SK-N-SH treated with all-trans-retinoic acid at 6 μM for 48 hours (cell line): ENCODE data around the gene VOPP1.

ENCODE experiments used
- ATAC-seq: fragments of 200-7000 bp; cut with Tn5 transposase; 3 replicates; pipeline ENCODE4 v1.9.1; 2020; ENCODE audit warnings: mild to moderate bottlenecking, moderate library complexity
- ARNTL ChIP-seq: fragments of 450-650 bp; formaldehyde crosslinking; IDR thresholded peaks from 2 replicates; pipeline ENCODE4 v1.5.0; 2020; ENCODE audit warnings: low read depth, mild to moderate bottlenecking, moderate library complexity, borderline replicate concordance
- BACH2 ChIP-seq: fragments of 250-450 bp; sonication (Bioruptor Pico); IDR thresholded peaks from 2 replicates; pipeline ENCODE4 v1.9.0; 2021; ENCODE audit warnings: mild to moderate bottlenecking, borderline replicate concordance
- CREB5 ChIP-seq: fragments of 250-450 bp; sonication (Bioruptor Pico); IDR thresholded peaks from 2 replicates; pipeline ENCODE4 v1.5.1; 2020; ENCODE audit warnings: low read depth, mild to moderate bottlenecking, moderate library complexity
- CSDC2 ChIP-seq: fragments of 250-450 bp; sonication (Bioruptor Pico); IDR thresholded peaks from 2 replicates; pipeline ENCODE4 v1.5.0; 2020; ENCODE audit warnings: mild to moderate bottlenecking, moderate library complexity
- CSRNP3 ChIP-seq: fragments of 250-450 bp; sonication (Bioruptor Pico); IDR thresholded peaks from 2 replicates; pipeline ENCODE4 v1.5.1; 2021; ENCODE audit warnings: mild to moderate bottlenecking, moderate library complexity
- ESRRG ChIP-seq: fragments of 250-450 bp; sonication (Bioruptor Pico); IDR thresholded peaks from 2 replicates; pipeline ENCODE4 v1.6.1; 2021; ENCODE audit warnings: mild to moderate bottlenecking
- GLIS3 ChIP-seq: fragments of 250-450 bp; sonication (Bioruptor Pico); IDR thresholded peaks from 2 replicates; pipeline ENCODE4 v1.5.0; 2020; ENCODE audit warnings: mild to moderate bottlenecking, moderate library complexity
- ISL1 ChIP-seq: fragments of 250-450 bp; sonication (Bioruptor Pico); IDR thresholded peaks from 2 replicates; pipeline ENCODE4 v2.1.2; 2022; ENCODE audit warnings: mild to moderate bottlenecking, moderate library complexity
- OSR1 ChIP-seq: fragments of 250-450 bp; sonication (Bioruptor Pico); IDR thresholded peaks from 2 replicates; pipeline ENCODE4 v1.8.0; 2022; ENCODE audit warnings: moderate library complexity, mild to moderate bottlenecking, inconsistent platforms
- PATZ1 ChIP-seq: fragments of 250-450 bp; sonication (Bioruptor Pico); IDR thresholded peaks from 2 replicates; pipeline ENCODE4 v1.8.0; 2020; ENCODE audit warnings: mild to moderate bottlenecking, moderate library complexity, borderline replicate concordance
- POU6F1 ChIP-seq: fragments of 250-450 bp; sonication (Bioruptor Pico); IDR thresholded peaks from 2 replicates; pipeline ENCODE4 v1.8.0; 2021; ENCODE audit warnings: low read depth, mild to moderate bottlenecking, moderate library complexity, borderline replicate concordance
- PPARA ChIP-seq: fragments of 250-450 bp; sonication (Bioruptor Pico); IDR thresholded peaks from 2 replicates; pipeline ENCODE4 v1.5.0; 2020; ENCODE audit warnings: mild to moderate bottlenecking, borderline replicate concordance
- RARB ChIP-seq: fragments of 250-450 bp; sonication (Bioruptor Pico); IDR thresholded peaks from 2 replicates; pipeline ENCODE4 v1.8.0; 2021; ENCODE audit warnings: mild to moderate bottlenecking, moderate library complexity
- SNAI2 ChIP-seq: fragments of 250-450 bp; sonication (Bioruptor Pico); IDR thresholded peaks from 2 replicates; pipeline ENCODE4 v1.5.0; 2020; ENCODE audit warnings: mild to moderate bottlenecking, moderate library complexity
- TCF4 ChIP-seq: fragments of 250-450 bp; sonication (Bioruptor Pico); IDR thresholded peaks from 2 replicates; pipeline ENCODE4 v1.8.0; 2021; ENCODE audit warnings: mild to moderate bottlenecking, moderate library complexity, borderline replicate concordance
- TOX ChIP-seq: fragments of 250-450 bp; sonication (Bioruptor Pico); IDR thresholded peaks from 2 replicates; pipeline ENCODE4 v1.8.0; 2021; ENCODE audit warnings: mild to moderate bottlenecking, moderate library complexity, borderline replicate concordance
- TSHZ2 ChIP-seq: fragments of 250-450 bp; sonication (Bioruptor Pico); IDR thresholded peaks from 2 replicates; pipeline ENCODE4 v1.5.0; 2020; ENCODE audit warnings: mild to moderate bottlenecking, moderate library complexity
- ZC3H10 ChIP-seq: fragments of 250-450 bp; sonication (Bioruptor Pico); IDR thresholded peaks from 2 replicates; pipeline ENCODE4 v1.5.1; 2021; ENCODE audit warnings: mild to moderate bottlenecking, moderate library complexity
- ZFP3 ChIP-seq: fragments of 250-450 bp; sonication (Bioruptor Pico); IDR thresholded peaks from 2 replicates; pipeline ENCODE4 v1.5.0; 2020; ENCODE audit warnings: mild to moderate bottlenecking, moderate library complexity
- ZFP30 ChIP-seq: fragments of 450-650 bp; formaldehyde crosslinking; IDR thresholded peaks from 2 replicates; pipeline ENCODE4 v1.5.0; 2022; ENCODE audit warnings: mild to moderate bottlenecking, moderate library complexity
- ZNF70 ChIP-seq: fragments of 450-650 bp; formaldehyde crosslinking; IDR thresholded peaks from 2 replicates; pipeline ENCODE4 v1.5.0; 2020; ENCODE audit warnings: mild to moderate bottlenecking, moderate library complexity

The VOPP1 gene

GRCh38 chr7:55553024-55553345 lies 19.3 kb downstream of the VOPP1 start:
- no peak for TF ChIP-seq CSDC2 (CRISPR knock-in tag)
- no peak for TF ChIP-seq OSR1
- TF ChIP-seq ESRRG (CRISPR knock-in tag), result no peak
- no peak for TF ChIP-seq TSHZ2 (CRISPR knock-in tag)
- TF ChIP-seq BACH2 (CRISPR knock-in tag), result no peak
- no peak for TF ChIP-seq PPARA
- TF ChIP-seq ZC3H10 (CRISPR knock-in tag), result no peak
- TF ChIP-seq ZFP3 (CRISPR knock-in tag), result no peak
- TF ChIP-seq ZNF70, result no peak
- TF ChIP-seq GLIS3, result no peak
- no peak for TF ChIP-seq TOX
- no peak for TF ChIP-seq ZFP30 (CRISPR knock-in tag)
- no peak for TF ChIP-seq POU6F1 (CRISPR knock-in tag)
- no peak for TF ChIP-seq CSRNP3 (CRISPR knock-in tag)
- ATAC-seq, result peak; percentile 8; the same call in 2 of the 3 replicates

GRCh38 chr7:55552320-55553023 lies 19.8 kb downstream of the VOPP1 start:
- TF ChIP-seq ESRRG (CRISPR knock-in tag) (no peak), POU6F1 (CRISPR knock-in tag) (no peak), CSRNP3 (CRISPR knock-in tag) (no peak), ZNF70 (no peak), CREB5 (CRISPR knock-in tag) (no peak), TOX (no peak), TCF4 (CRISPR knock-in tag) (no peak), ZFP3 (CRISPR knock-in tag) (no peak), ARNTL (no peak), ISL1 (CRISPR knock-in tag) (no peak), ZFP30 (CRISPR knock-in tag) (no peak), ZC3H10 (CRISPR knock-in tag) (no peak), OSR1 (no peak), PPARA (no peak), CSDC2 (CRISPR knock-in tag) (no peak), RARB (CRISPR knock-in tag) (no peak), PATZ1 (CRISPR knock-in tag) (no peak), SNAI2 (CRISPR knock-in tag) (no peak)
- ATAC-seq, result peak; percentile 91
